Epidermal melanocyte (primary cell): Measurements from ENCODE around the gene KLHDC10.
"Not testable (repeated sequence)": the region's sequence is repeated elsewhere in the genome, so short reads cannot be mapped to it uniquely, and the experiment has no call there.

Source experiments
- DNase-seq: peaks from one replicate; pipeline ENCODE4 v3.0.0; 2011; ENCODE audit warnings: low spot score; ENCODE audit not compliant: insufficient read length

The KLHDC10 gene

GRCh38 chr7:130079846-130080394 lies 9.6 kb downstream of the KLHDC10 start:
- DNase-seq = no peak

GRCh38 chr7:130083497-130083896 lies 13.2 kb downstream of the KLHDC10 start:
- not testable (repeated sequence) for DNase-seq

- DNase-seq = no peak
These were observed 13.9 kb downstream of the KLHDC10 start for GRCh38 chr7:130084037-130084875.

- DNase-seq = not testable (repeated sequence)
These were observed 14.9 kb downstream of the KLHDC10 start for GRCh38 chr7:130085235-130085634.

GRCh38 chr7:130086938-130087337 lies 16.6 kb downstream of the KLHDC10 start:
- no peak for DNase-seq

GRCh38 chr7:130087364-130087763 lies 17.0 kb downstream of the KLHDC10 start:
- DNase-seq = no peak

- no peak for DNase-seq
These were observed 20.6 kb downstream of the KLHDC10 start for GRCh38 chr7:130090745-130091532.

- DNase-seq = no peak
These were observed 21.7 kb downstream of the KLHDC10 start for GRCh38 chr7:130091999-130092398.

GRCh38 chr7:130092598-130092997 lies 22.3 kb downstream of the KLHDC10 start:
- DNase-seq = no peak

- DNase-seq = no peak
These were observed 25.5 kb downstream of the KLHDC10 start for GRCh38 chr7:130095812-130096211.

GRCh38 chr7:130096243-130096827 lies 26.0 kb downstream of the KLHDC10 start:
- no peak for DNase-seq

GRCh38 chr7:130099331-130099730 lies 29.0 kb downstream of the KLHDC10 start:
- DNase-seq = no peak

GRCh38 chr7:130102588-130102987 lies 32.3 kb downstream of the KLHDC10 start:
- no peak for DNase-seq

- DNase-seq = no peak
These were observed 37.8 kb downstream of the KLHDC10 start for GRCh38 chr7:130107949-130108674.

- no peak for DNase-seq
These were observed 38.5 kb downstream of the KLHDC10 start for GRCh38 chr7:130108809-130109208.

GRCh38 chr7:130112093-130112492 lies 41.8 kb downstream of the KLHDC10 start:
- no peak for DNase-seq

- DNase-seq = no peak
These were observed 42.5 kb downstream of the KLHDC10 start for GRCh38 chr7:130112662-130113425.

- DNase-seq = not testable (repeated sequence)
These were observed 43.1 kb downstream of the KLHDC10 start for GRCh38 chr7:130113426-130113805.

- DNase-seq = no peak
These were observed 43.6 kb downstream of the KLHDC10 start for GRCh38 chr7:130113887-130114286.

- DNase-seq = no peak
These were observed 44.0 kb downstream of the KLHDC10 start for GRCh38 chr7:130114374-130114773.
